Spinal cord (tissue), 10 donors: ENCODE measurements around the gene RASSF8. TPM values are rescaled to one million over a fixed set of nuclear protein-coding genes. Genes with fewer than 3 reads are reported as not detected.
A peak's percentile ranks its signal among the peaks of the same experiment; 100 is the strongest.

Experiments used
- DNase-seq, 6 donors: peaks; one replicate each; pipeline versions ENCODE4 v3.0.0 to v3.0.0-alpha.2; 2013 to 2015; ENCODE audit warnings: low spot score in 6 of 6, low read depth in 4 of 6
- H3K27ac ChIP-seq: one replicate; pipeline ENCODE4 v1.5.1; 2013; ENCODE audit warnings: low read depth, low read length, control low read depth
- H3K27me3 ChIP-seq: one replicate; pipeline ENCODE4 v1.6.1; 2013; ENCODE audit warnings: low read length; ENCODE audit not compliant: control insufficient read depth, insufficient read depth
- H3K36me3 ChIP-seq: one replicate; pipeline ENCODE4 v1.6.1; 2013; ENCODE audit warnings: low read length; ENCODE audit not compliant: control insufficient read depth, insufficient read depth
- H3K4me1 ChIP-seq: one replicate; pipeline ENCODE4 v1.6.1; 2013; ENCODE audit warnings: low read length; ENCODE audit not compliant: control insufficient read depth, insufficient read depth
- H3K4me3 ChIP-seq: one replicate; pipeline ENCODE4 v1.5.1; 2013; ENCODE audit warnings: low read depth, low read length, control low read depth
- H3K9me3 ChIP-seq: one replicate; pipeline ENCODE4 v1.6.1; 2013; ENCODE audit warnings: low read length; ENCODE audit not compliant: control insufficient read depth, insufficient read depth
- WGBS: methylation state at CpG from one replicate; pipeline ENCODE4 v1.1.5; 2013; ENCODE audit warnings: missing lambda C conversion rate; ENCODE audit not compliant: insufficient coverage; 5-methylcytosine and 5-hydroxymethylcytosine counted together
- polyA plus RNA-seq, 2 donors: library from polyadenylated mRNA; unstranded; fragments of 120-200 nt; gene quantifications; one replicate each; pipeline ENCODE4 v1.2.1, GENCODE V29; 2013; ENCODE audit not compliant: insufficient read length in 2 of 2
- total RNA-seq, 2 donors: library from RNA; depleted of rRNA in 1 of 2; stranded (reverse); fragments of 120-200 nt in 1 of 2; fragments of >200 nt in 1 of 2; gene quantifications; one replicate each; pipeline versions ENCODE4 v1.2.3 to v1.2.4, GENCODE V29; 2013 to 2014
- donor health status: healthy.

Gene RASSF8
- total and polyA plus RNA-seq, 4 donors = 17.5 to 80.7 (median 46.7) TPM

- no peaks in the 10 kb centered on the region for H3K27me3 ChIP-seq
- no peak overlapping the region for H3K4me3 ChIP-seq
- H3K27ac ChIP-seq = no peak overlapping the region
- H3K36me3 ChIP-seq = no peaks in the 10 kb centered on the region
- DNase-seq = no peak
- 92% methylated on average over 2 of the region's 4 CpGs for WGBS
- no peaks in the 10 kb centered on the region for H3K4me1 ChIP-seq
- no peaks in the 10 kb centered on the region for H3K9me3 ChIP-seq
These were observed 143.3 kb downstream of the RASSF8 start for GRCh38 chr12:26101763-26102162.

DNA sequence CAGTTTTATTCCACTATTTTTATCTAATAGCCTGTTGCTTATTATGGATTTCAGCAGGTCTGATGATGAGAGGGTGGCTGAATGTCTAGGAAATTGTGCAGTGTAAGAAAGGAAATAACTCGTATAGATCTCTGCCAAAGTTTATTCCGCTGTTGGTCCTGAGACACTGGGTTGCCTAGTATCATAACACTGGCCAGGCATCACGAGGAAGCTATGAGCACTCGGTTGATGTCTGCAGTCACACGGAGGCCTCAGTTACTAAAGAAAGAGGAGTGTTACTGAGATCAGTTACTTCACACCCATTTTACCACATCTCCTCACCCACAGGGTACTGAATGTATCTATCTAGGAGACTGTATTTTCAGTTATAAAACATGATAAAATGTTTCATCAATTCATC lies 144.5 kb downstream of the RASSF8 start:
- H3K9me3 ChIP-seq = no peaks in the 10 kb centered on the region
- no peaks in the 10 kb centered on the region for H3K36me3 ChIP-seq
- no peak for DNase-seq
- WGBS = 100% methylated on average over 4 of the region's 5 CpGs
- no peak overlapping the region for H3K27ac ChIP-seq
- no peaks in the 10 kb centered on the region for H3K4me1 ChIP-seq
- H3K4me3 ChIP-seq = no peak overlapping the region
- H3K27me3 ChIP-seq = no peaks in the 10 kb centered on the region

- Histone ChIP-seq H3K27ac (no peak overlapping the region), H3K4me3 (no peak overlapping the region), H3K27me3 (no peaks in the 10 kb centered on the region), H3K4me1 (no peaks in the 10 kb centered on the region), H3K36me3 (no peaks in the 10 kb centered on the region), H3K9me3 (no peaks in the 10 kb centered on the region)
- DNase-seq = no peak
- 65% methylated on average over 4 of the region's 4 CpGs for WGBS
These were observed 147.9 kb downstream of the RASSF8 start for GRCh38 chr12:26106347-26106746.

DNA sequence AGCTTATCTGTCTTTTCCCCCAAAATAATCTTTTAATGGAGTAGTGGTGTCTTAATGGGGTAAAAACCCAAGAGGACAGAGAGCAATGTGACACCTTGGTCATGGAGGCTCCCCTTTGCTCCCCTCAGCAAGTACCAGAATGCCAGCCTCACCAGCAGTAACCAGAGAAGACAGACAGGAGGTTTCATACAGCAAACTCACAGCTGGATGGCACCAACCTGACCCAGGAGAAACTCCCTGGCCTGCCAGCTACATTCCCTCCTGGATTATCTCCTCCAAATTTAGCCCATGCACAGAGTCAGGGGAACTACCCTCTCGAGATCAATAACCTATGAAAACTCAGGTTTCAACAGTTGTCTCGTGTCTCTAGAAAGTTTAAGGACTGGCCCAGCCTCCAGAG lies 150.4 kb downstream of the RASSF8 start:
- DNase-seq = no peak
- Histone ChIP-seq H3K27me3 (no peaks in the 10 kb centered on the region), H3K36me3 (no peaks in the 10 kb centered on the region), H3K9me3 (no peaks in the 10 kb centered on the region), H3K4me1 (peaks cover 8% of the 10 kb centered on the region), H3K4me3 (no peak overlapping the region), H3K27ac (no peak overlapping the region)
- 78% methylated on average over 1 of the region's 2 CpGs for WGBS

DNA sequence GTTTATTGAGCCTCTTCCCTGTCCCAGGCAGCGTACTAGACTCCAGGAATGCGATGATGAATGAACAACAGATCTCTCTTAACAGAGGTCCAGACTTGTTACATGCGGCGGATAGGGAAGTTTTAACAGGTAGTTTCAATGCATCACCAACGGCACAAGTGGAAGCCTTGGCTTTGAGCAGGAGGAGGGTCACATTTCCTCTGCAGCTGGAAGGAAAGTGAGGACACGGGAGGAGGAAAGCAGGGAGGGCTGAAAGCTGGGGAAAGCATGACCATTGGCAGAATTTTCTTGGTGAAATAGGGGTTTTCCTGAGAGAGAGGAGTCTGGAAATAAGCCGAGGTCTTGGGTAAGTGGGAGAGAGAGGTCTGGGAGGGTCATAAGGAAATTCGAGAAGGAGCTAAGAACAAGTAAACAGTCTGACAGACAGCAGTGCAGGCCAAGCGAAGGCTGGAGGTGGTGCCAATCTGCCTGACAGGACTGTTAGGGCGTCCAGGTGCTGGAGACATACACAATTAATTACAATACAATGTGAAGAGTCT lies 150.9 kb downstream of the RASSF8 start:
- H3K27ac ChIP-seq = no peak overlapping the region

GRCh38 chr12:26112232-26112631 lies 153.8 kb downstream of the RASSF8 start:
- WGBS = no CpG with 5 or more reads among the region's 6 CpGs
- no peaks in the 10 kb centered on the region for H3K9me3 ChIP-seq
- H3K4me1 ChIP-seq = peaks cover 15% of the 10 kb centered on the region
- no peaks in the 10 kb centered on the region for H3K27me3 ChIP-seq
- H3K36me3 ChIP-seq = no peaks in the 10 kb centered on the region
- no peak for DNase-seq
- H3K27ac ChIP-seq = no peak overlapping the region
- H3K4me3 ChIP-seq = no peak overlapping the region

More for the DNA sequence above, 150.9 kb downstream of the RASSF8 start:
- Histone ChIP-seq H3K4me1 (peaks cover 10% of the 10 kb centered on the region), H3K27me3 (no peaks in the 10 kb centered on the region), H3K36me3 (no peaks in the 10 kb centered on the region), H3K4me3 (no peak overlapping the region), H3K9me3 (no peaks in the 10 kb centered on the region)
- 72% methylated on average over 8 of the region's 10 CpGs for WGBS
- DNase-seq = no peak

GRCh38 chr12:26112703-26113147 lies 154.2 kb downstream of the RASSF8 start:
- no peak overlapping the region for H3K27ac ChIP-seq
- DNase-seq = no peak
- WGBS = 45% methylated on average over 6 of the region's 8 CpGs
- H3K9me3 ChIP-seq = no peaks in the 10 kb centered on the region
- H3K4me3 ChIP-seq = no peak overlapping the region
- H3K36me3 ChIP-seq = no peaks in the 10 kb centered on the region
- H3K4me1 ChIP-seq = peaks cover 15% of the 10 kb centered on the region
- no peaks in the 10 kb centered on the region for H3K27me3 ChIP-seq

DNA sequence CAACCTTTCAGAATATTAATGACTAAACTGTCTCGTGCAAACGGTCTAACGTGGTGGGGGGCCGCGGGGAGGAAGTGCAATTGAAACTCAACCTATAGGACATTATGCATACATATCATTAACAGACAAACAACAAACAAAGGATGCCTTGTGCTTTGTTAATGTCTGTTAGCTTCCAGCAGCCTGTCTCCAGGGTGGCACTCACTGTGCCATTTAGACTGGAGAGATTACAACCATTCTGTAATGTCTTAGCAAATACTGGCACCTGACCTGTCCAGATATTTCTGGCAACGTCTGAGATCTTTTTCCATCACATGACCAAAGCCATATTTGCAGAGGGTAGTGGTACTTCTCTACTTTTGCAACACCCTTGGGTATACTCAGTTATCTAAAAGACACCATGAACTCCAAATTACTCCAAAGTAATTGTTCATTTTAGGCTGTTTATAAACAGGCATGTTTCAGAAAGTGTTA lies 154.7 kb downstream of the RASSF8 start:
- DNase-seq = peak in 1 of 6 donors; percentile 26
- no CpG with 5 or more reads among the region's 6 CpGs for WGBS
- Histone ChIP-seq H3K4me3 (peak overlapping the region; percentile 80), H3K27me3 (no peaks in the 10 kb centered on the region), H3K4me1 (peaks cover 15% of the 10 kb centered on the region), H3K9me3 (no peaks in the 10 kb centered on the region), H3K27ac (no peak overlapping the region), H3K36me3 (no peaks in the 10 kb centered on the region)

DNA sequence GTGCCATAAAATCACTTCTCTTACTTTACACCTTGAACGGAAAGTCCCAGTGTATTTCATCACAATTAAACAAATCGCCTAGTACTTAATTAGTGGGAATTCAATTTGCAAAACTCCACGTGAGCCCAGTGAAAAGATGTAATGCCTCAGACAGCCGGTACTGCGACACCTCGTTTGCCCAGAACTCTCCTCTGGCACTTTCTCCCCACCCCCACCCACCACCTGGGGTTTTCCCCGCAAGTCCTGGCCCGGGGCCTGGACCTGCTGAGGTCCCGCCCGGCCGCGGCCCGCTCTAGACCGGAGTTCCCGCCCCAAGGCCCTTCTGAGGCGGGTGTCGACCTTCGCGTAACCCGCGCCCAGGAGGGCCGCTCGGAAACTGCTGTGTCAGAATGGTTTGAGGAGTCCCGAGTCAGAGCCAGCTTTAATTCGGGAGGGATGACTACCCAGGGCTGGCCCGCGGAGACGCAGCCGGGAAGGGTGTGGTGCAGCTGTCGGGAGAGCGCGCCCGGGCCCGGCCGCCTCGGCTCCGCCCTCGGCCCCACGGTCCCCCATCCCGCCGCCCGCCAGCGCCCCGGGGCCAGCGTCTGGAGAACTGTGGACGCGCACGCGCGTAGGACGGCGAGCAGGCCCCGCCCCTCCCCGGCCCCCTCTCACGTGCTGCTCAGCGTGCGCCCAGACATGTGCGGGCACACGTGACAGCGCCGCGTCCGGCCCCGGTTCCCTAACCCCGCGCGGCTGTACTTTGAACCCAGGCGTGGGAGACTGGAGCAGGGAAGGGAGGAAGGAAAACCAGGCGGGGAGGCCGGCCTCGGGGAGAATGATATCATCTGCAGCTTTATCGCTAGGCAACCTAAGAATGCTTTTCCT lies 155.6 kb downstream of the RASSF8 start:
- peak overlapping the region; percentile 80 for H3K4me3 ChIP-seq
- no peaks in the 10 kb centered on the region for H3K36me3 ChIP-seq
- peaks cover 15% of the 10 kb centered on the region for H3K4me1 ChIP-seq
- under 1% methylated on average over 67 of the region's 72 CpGs for WGBS
- peak; percentile 72 to 95 (median 80) for DNase-seq
- no peaks in the 10 kb centered on the region for H3K27me3 ChIP-seq
- H3K9me3 ChIP-seq = no peaks in the 10 kb centered on the region
- peak overlapping the region; percentile 94 for H3K27ac ChIP-seq
